Cardiac fibroblast (primary cell): ENCODE measurements around the gene LRRC28.

Experiments used
- DNase-seq, 2 donors: peaks; one replicate each; pipeline versions ENCODE4 v3.0.0 to v3.0.0-alpha.2; 2010; ENCODE audit warnings: low read depth in 2 of 2
- H3K4me3 ChIP-seq, 2 donors: replicated peaks in 1 of 2; 1 replicate in 1 of 2; 2 replicates in 1 of 2; pipeline ENCODE4 v1.5.1; 2011; ENCODE audit warnings: low read depth in 2 of 2, low read length in 2 of 2, mild to moderate bottlenecking in 2 of 2, moderate library complexity in 1 of 2
- CTCF ChIP-seq: IDR thresholded peaks from one replicate; pipeline ENCODE4 v1.5.1; 2011; ENCODE audit warnings: low read depth, mild to moderate bottlenecking, low read length, inconsistent platforms

Gene LRRC28

GRCh38 chr15:99212406-99212805 lies 38.9 kb upstream of the LRRC28 start:
- TF ChIP-seq CTCF = no peak
- DNase-seq = peak; percentile 28 to 60

GRCh38 chr15:99213187-99213811 lies 38.0 kb upstream of the LRRC28 start:
- peak; percentile 80 to 82 for DNase-seq
- H3K4me3 ChIP-seq = no peak overlapping the region
- peak; percentile 87 for TF ChIP-seq CTCF

More at GRCh38 chr15:99212406-99212805, 38.9 kb upstream of the LRRC28 start:
- no peak overlapping the region for H3K4me3 ChIP-seq

GRCh38 chr15:99224372-99225214 lies 26.7 kb upstream of the LRRC28 start:
- DNase-seq = no peak
- H3K4me3 ChIP-seq = no peak overlapping the region
- no peak for TF ChIP-seq CTCF

GRCh38 chr15:99226802-99227201 lies 24.5 kb upstream of the LRRC28 start:
- TF ChIP-seq CTCF = no peak
- no peak for DNase-seq
- no peak overlapping the region for H3K4me3 ChIP-seq

GRCh38 chr15:99228120-99228770 lies 23.0 kb upstream of the LRRC28 start:
- no peak for TF ChIP-seq CTCF
- DNase-seq = no peak
- H3K4me3 ChIP-seq = no peak overlapping the region

- DNase-seq = no peak
- TF ChIP-seq CTCF = no peak
- H3K4me3 ChIP-seq = no peak overlapping the region
These were observed 20.4 kb upstream of the LRRC28 start for GRCh38 chr15:99230867-99231266.
